ENCODE results near the gene ECM1.

The ECM1 gene

GRCh38 chr1:150486966-150487762 is 20.7 kb upstream of the ECM1 start, which contains the start of gene TARS2:
Gene TARS2, plus strand, starts transcription at chr1:150487419. Its CDS starts 32 bp downstream, at chr1:150487451.
- TF ChIP-seq GATA3 (IDR thresholded peaks at IDR 0.05; ENCODE audit: low read depth, low read length), result no peak
- TF ChIP-seq GATA2 (IDR thresholded peaks at IDR 0.05; ENCODE audit: low read depth, low read length), result peak; percentile 38; the same call in 1 of the 2 replicates

GRCh38 chr1:150487763-150488115 is 20.2 kb upstream of the ECM1 start:
- TF ChIP-seq GATA2 (IDR thresholded peaks at IDR 0.05; ENCODE audit: low read depth, low read length), result no peak
- no peak for TF ChIP-seq GATA3 (IDR thresholded peaks at IDR 0.05; ENCODE audit: low read depth, low read length)

GRCh38 chr1:150493175-150493574 is 14.7 kb upstream of the ECM1 start:
- TF ChIP-seq GATA2 (IDR thresholded peaks at IDR 0.05; ENCODE audit: low read depth, low read length) (no peak), GATA3 (IDR thresholded peaks at IDR 0.05; ENCODE audit: low read depth, low read length) (no peak)

- TF ChIP-seq GATA3 (IDR thresholded peaks at IDR 0.05; ENCODE audit: low read depth, low read length) (no peak), GATA2 (IDR thresholded peaks at IDR 0.05; ENCODE audit: low read depth, low read length) (no peak)
These were observed 9.6 kb upstream of the ECM1 start for GRCh38 chr1:150498342-150498741.

DNA sequence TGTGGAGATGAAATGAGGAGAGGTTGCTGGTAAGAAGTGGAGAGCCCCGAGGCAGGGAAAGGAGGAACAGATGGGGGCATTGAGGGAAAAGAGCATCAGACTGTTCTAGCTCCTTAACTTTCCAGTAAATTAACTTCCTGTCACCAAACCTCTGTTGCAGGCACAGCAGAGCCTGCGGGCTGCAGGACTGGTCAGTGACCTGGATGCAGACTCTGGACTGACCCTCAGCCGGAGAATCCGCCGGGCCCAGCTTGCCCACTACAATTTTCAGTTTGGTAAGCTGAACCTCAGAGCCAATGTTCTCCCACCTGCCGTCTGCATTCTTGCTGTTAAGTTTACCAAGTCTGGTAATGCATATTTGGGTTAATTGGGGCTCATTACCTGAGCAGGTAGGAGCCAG is 2.5 kb upstream of the ECM1 start:
- no peak for TF ChIP-seq GATA2 (IDR thresholded peaks at IDR 0.05; ENCODE audit: low read depth, low read length)
- no peak for TF ChIP-seq GATA3 (IDR thresholded peaks at IDR 0.05; ENCODE audit: low read depth, low read length)

DNA sequence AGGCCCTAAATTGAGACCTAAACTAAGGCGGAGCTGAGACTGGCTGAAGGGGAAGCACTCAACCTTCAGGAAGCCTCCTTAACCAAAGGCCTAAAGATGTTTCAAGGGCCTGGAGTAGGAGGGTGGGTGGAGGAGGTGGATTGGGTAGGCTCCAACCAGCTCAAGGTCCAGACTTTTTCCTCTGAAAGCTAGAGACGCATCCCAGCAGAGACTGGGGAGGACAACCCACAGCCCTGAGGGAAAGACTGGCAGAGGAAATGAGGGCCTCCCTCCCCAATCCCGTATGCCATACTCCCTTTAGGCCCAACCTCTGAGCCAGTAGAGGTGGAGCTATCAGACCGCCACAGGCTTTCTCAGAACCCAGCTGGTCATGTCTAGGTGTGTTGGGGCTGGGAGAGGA is 1.1 kb downstream of the ECM1 start:
- TF ChIP-seq GATA3 (IDR thresholded peaks at IDR 0.05; ENCODE audit: low read depth, low read length) (no peak), GATA2 (IDR thresholded peaks at IDR 0.05; ENCODE audit: low read depth, low read length) (no peak)

DNA sequence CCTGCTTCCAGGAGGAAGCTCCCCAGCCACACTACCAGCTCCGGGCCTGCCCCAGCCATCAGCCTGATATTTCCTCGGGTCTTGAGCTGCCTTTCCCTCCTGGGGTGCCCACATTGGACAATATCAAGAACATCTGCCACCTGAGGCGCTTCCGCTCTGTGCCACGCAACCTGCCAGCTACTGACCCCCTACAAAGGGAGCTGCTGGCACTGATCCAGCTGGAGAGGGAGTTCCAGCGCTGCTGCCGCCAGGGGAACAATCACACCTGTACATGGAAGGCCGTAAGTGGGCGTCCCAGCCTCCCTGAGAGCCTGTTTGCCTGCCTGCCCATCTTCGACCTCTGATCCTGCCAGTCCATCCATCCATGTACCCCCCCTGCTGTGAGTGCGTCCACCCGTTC is 3.6 kb downstream of the ECM1 start:
- TF ChIP-seq GATA3 (IDR thresholded peaks at IDR 0.05; ENCODE audit: low read depth, low read length) (no peak), GATA2 (IDR thresholded peaks at IDR 0.05; ENCODE audit: low read depth, low read length) (no peak)

- no peak for TF ChIP-seq GATA2 (IDR thresholded peaks at IDR 0.05; ENCODE audit: low read depth, low read length)
- no peak for TF ChIP-seq GATA3 (IDR thresholded peaks at IDR 0.05; ENCODE audit: low read depth, low read length)
These were observed 4.2 kb downstream of the ECM1 start for GRCh38 chr1:150511985-150512660.

DNA sequence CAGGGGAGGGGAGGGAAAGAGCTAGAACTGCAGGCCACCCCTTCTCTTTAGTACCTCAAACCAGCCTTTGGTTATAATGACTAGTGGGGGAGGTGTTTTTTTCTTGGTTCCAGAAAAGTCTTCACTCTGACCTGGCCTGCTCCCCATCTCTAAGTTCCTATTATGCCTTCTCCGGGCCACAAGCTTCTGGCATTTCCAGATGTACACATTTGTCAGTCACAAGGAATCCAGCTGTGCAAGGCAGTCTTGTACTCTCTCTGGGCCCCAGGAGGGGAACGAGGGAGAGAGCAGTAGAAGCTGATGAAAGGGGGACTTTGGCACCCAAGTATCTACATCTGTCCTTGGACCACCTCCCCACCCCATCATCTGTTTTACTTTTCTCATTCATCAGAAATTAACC is 4.9 kb downstream of the ECM1 start:
- TF ChIP-seq GATA3 (IDR thresholded peaks at IDR 0.05; ENCODE audit: low read depth, low read length) (no peak), GATA2 (IDR thresholded peaks at IDR 0.05; ENCODE audit: low read depth, low read length) (no peak)

DNA sequence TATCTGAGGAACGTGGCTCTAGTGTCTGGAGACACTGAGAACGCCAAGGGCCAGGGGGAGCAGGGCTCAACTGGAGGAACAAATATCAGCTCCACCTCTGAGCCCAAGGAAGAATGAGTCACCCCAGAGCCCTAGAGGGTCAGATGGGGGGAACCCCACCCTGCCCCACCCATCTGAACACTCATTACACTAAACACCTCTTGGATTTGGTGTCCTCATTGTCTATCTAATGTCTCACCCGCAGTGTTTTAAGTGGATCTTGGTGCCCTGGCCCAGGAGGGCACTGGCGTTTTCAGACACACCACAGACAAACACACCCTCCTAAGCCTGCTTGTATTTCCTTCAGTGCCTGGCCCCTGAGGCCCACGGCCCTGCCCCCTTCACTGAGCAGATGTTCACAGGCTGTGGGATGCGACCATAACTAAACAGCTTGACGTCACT is 5.5 kb downstream of the ECM1 start:
- TF ChIP-seq GATA2 (IDR thresholded peaks at IDR 0.05; ENCODE audit: low read depth, low read length) (no peak), GATA3 (IDR thresholded peaks at IDR 0.05; ENCODE audit: low read depth, low read length) (no peak)

DNA sequence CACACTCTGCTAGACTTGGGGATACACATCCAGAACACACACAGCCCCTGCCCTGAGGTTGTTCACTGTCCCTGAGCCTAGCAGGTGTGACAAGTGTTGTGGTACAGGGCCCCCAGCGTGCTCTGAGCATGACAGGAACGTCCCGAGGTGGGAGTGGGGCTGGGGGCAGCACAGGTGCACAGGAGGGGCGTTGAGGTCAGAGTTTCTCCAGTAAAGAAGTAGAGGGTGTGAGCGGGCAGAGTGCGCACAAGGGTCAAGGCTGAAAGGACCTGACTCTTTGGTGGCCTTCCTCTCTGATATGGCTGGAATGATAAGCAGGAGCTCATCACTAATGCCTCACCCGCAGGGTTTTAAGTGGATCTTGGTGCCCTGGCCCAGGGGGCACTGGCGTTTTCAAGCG is 6.4 kb downstream of the ECM1 start:
- TF ChIP-seq GATA2 (IDR thresholded peaks at IDR 0.05; ENCODE audit: low read depth, low read length), result no peak
- TF ChIP-seq GATA3 (IDR thresholded peaks at IDR 0.05; ENCODE audit: low read depth, low read length), result no peak

DNA sequence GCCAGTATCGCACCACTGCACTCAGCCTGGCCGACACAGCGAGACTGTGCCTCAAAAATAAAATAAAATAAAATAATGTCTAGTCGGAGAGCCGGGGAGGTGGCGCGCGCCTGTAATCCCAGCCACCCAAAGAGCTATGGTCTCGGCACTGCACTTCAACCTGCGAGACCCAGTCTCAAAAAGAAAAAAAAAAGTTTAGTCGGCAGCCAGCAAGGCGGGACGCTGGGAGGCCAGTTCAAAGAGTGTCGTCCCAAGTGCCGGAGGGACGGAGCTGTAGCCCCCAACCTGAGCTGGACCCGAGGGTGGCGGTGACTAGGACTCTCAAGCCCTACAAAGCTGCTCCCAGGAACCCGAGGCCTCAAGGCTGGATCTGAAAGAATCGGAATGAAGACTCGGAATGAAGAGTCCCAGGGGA is 7.0 kb downstream of the ECM1 start:
- no peak for TF ChIP-seq GATA3 (IDR thresholded peaks at IDR 0.05; ENCODE audit: low read depth, low read length)
- TF ChIP-seq GATA2 (IDR thresholded peaks at IDR 0.05; ENCODE audit: low read depth, low read length), result no peak

DNA sequence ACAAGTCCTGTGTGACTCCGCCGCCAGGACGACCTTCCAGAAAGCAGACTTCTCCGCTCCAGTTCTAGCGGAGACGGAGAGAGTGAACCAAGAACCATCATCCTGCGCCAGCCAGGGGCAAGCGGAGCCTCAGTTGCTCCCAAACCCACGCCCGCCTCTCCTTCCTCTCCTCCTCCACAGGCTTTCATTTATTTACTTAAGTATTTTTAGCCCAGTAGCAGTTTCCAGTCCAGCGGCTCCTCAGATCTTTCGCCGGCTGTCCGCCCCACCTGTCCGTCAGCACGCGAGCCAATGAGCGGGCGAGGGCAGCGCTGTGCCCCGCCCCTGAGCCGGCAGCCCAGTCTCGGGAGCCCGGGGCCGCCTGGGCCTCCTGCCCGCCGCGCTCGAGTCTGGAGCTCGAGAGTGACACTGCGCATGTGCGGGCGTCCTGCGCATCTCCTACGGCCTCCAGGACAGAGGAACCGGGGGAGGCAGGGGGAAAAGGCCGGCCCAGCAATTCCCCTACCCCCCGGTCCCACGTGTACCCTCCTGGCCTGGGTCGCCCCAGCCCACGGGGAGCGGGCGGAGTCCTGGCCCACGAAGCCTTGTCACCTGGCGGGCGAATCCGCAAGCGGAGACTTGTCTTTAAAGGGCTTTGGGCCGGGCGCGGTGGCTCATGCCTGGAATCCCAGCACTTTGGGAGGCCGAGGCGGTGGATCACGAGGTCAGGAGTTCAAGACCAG is 7.6 kb downstream of the ECM1 start, which contains the start of gene FALEC:
Gene FALEC (plus strand): TSS at position 425 of the 722 bp plus-strand sequence.
- TF ChIP-seq GATA2 (IDR thresholded peaks at IDR 0.05; ENCODE audit: low read depth, low read length), result no peak
- TF ChIP-seq GATA3 (IDR thresholded peaks at IDR 0.05; ENCODE audit: low read depth, low read length), result no peak

DNA sequence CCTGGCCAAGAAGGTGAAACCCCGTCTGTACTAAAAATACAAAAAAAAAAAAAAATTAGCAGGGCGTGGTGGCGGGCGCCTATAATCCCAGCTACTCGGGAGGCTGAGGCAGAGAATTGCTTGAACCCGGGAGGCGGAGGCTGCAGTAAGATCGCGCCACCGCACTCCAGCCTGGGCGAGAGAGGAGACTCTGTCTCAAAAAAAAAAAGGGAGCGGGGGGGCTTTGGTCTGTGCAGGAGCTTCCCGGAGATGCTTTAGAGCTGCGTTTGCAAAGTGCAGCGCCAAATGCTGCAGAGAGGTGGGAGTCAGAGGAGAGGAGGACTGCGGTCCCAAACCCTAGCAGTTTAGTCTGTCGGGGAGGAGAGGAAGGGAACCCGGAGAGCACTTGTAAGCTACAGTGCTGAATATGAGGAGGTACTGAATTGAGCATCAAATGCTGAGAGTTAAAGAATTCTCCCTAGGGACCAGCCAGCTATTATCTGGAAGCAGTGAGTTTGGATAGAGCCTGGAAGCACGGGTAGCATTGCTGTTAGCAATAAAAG is 8.2 kb downstream of the ECM1 start:
- TF ChIP-seq GATA2 (IDR thresholded peaks at IDR 0.05; ENCODE audit: low read depth, low read length), result no peak
- TF ChIP-seq GATA3 (IDR thresholded peaks at IDR 0.05; ENCODE audit: low read depth, low read length), result no peak
